Hippocampal formation (tissue), 2 donors: ENCODE measurements around the gene RBMS2.
"Not testable (repeated sequence)": the region's sequence is repeated elsewhere in the genome, so short reads cannot be mapped to it uniquely, and the experiment has no call there.

ENCODE experiments used
- DNase-seq, 2 donors: peaks; one replicate each; lab custom pipeline; 2025; lab: John Stamatoyannopoulos, UW

RBMS2 gene, protein sequence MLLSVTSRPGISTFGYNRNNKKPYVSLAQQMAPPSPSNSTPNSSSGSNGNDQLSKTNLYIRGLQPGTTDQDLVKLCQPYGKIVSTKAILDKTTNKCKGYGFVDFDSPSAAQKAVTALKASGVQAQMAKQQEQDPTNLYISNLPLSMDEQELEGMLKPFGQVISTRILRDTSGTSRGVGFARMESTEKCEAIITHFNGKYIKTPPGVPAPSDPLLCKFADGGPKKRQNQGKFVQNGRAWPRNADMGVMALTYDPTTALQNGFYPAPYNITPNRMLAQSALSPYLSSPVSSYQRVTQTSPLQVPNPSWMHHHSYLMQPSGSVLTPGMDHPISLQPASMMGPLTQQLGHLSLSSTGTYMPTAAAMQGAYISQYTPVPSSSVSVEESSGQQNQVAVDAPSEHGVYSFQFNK

DNA sequence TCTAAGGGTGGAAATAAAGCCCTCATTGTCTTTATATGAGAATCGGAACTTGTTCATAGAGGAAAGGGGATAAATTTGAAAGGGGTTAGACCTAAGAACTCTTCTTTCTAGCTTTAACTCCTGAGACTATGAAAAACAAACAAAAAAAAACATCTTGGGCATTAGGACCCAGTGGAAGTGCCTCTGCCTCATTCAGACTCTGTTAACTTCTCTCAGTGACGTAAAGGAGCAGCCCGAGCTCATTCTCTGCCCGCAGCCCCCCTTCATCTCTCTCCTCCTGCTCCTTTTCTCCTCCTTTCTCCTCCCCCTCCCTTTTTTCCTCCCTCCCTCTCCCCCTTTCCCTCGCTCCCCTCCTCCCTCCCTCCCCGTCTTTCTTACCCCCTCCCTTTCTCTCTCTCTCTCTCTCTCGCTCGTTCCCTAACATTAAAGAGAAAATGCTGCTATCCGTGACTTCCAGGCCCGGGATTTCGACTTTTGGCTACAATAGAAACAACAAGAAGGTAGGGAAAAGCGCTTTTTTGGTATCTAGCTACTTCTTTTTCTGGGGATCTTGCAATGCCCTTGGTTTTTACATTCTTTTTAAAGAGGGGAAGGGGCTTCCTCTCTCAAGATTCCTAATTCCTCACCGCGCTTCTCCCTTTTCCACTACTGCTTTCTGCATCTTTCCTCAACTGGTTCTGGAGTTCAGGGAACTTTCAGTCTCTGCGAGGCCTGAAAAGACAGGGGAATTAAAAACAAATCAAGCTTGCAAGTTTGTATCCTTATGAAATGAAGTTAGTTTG, at the start of gene RBMS2:
Gene RBMS2, plus strand, starts transcription at position 231 of the 782 bp plus-strand sequence. Its CDS starts 204 bp downstream, at position 435.
- DNase-seq: peak; percentile 49 to 84

DNA sequence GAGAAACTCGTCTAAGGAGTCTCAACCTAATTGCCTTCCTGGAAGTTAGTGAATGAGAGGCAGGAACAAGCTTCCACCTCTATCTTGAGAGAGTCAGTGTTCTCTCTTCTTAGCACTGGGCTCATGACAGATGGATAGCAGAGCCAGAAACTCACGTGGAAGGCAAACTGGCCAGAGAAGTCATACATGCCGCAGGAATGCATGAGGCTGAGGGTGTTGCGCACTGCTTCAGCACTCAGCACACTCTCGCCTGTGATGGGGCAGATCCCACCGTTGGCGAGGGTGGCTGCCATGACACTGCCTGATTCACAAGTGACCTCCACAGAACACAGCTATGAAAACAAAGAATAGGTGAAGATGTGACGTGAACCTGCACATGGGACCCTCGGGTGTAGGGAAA, 47.2 kb upstream of the RBMS2 start:
- DNase-seq: no peak

DNA sequence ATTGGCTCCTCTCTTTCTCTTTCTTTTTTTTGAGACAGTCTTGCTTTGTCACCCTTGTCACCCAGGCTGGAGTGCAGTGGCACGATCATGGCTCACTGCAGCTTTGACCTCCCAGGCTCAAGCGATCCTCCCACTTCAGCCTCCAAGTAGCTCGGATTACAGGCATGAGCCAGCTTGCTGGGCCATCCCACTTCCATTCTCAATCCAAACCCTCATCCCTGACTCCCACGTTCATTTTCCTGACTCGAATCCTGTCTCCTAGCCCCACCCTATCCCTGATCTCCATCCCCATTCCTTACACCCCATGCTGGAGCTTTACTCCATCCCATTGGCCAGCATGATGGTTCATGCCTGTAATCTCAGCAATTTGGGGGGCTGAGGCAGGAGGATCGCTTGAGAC, 45.5 kb upstream of the RBMS2 start:
- DNase-seq: no peak

DNA sequence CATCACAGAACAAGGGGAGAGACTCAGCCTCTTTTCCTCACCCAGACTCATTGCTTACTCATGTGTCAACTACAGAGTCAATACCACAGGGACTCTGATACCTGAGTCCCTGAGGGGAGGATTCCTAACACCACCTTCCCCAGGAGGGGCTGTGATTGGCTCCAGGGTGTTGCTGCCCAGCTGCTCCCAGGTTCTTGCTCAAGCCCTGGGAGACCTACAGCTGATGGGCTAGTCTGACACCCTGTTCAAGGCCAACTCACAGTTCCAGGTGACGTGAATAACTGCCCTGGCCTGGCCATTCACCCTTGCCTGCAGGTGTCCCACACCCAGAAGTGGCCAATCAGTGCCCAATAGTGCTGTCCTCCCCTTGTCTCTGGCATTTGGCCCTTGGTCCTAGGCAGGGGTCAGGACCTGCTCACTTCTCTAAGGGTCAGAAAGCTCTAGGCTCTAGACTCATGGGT, 44.6 kb upstream of the RBMS2 start:
- no peak for DNase-seq

DNA sequence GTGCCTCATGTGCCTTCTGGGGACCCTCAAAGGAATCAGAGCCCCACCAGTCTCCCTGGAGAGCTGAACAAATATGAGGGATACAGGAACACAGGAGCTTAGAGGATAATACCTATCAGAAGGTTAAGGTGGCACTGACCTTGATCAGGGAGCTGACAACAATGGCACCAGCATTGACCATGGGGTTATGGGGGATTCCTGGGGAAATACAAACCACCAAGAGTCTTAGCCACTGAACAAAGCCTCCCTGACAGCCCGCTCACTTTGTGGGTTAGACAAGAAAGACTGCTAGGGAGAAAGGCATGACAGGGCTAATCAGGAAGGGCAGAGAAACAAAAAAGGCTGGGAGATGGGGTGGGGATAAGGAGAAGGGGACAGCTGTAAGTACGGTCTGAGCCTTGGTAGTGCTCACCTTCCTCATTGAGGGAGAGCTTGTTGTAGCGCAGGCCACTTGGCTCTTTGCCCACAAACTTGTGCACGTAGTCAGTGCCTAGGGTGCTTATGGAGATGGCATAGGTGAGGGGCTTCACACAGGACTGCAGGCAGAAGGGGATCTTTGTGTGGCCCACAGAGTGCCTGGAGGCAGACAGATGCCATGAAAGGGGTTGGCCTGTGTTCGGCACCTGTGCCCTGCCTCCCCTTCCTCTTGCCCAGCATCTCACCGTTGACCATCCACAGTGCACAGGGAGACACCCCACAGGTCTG, 43.9 kb upstream of the RBMS2 start:
- no peak for DNase-seq

DNA sequence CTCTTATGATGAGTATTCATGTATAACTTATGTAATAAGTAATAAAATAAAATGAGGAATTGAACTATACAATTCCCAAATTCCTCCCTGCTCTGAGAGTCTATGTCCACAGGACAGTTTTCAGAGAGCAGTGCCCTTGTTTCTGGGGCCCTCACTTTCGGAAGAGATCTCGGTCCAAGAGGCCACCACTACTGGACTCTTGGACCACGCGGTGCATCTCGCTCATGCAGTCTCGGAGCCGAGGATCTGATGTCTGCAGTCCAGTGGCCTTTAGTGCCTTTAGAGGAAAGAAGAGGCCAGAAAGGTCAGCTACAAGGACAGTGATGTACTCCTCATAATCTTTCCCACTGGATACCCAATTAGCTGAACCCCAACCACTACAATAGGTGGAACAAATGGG, 42.0 kb upstream of the RBMS2 start:
- no peak for DNase-seq

DNA sequence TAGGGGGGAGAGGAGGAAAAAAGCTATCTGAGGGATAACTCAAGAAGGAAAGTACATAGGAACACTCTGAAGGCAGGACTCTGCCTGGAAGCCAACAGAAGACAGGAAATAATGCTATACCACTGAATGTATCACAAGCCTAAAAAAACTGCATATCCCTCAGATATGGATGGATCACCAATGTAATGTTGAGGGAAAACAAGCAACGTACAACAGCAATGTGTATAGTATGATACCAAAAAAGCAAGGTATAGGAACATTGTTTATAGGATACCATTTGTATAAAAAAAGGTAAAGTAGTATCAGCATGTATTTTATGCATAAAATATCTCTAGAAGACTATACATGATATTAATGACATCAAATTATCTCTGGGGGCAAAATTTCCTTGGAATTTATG, 37.1 kb upstream of the RBMS2 start:
- DNase-seq: no peak

DNA sequence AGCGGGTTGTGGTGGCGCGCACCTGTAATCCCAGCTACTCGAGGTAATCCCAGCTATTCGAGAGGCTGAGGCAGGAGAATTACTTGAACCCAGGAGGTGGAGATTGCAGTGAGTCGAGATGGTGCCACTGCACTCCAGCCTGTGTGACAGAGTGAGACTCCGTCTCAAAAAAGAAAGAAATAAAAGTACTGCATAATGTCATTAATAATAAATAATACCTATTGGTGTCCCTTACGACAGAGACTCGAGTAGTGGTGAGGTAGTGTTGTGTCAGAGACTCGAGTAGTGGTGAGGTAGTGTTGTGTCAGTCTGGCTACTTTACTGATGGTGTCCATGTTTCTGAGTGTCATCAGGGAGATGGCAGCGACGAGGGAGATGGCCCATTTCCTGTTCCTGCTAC, 34.9 kb upstream of the RBMS2 start:
- no peak for DNase-seq

DNA sequence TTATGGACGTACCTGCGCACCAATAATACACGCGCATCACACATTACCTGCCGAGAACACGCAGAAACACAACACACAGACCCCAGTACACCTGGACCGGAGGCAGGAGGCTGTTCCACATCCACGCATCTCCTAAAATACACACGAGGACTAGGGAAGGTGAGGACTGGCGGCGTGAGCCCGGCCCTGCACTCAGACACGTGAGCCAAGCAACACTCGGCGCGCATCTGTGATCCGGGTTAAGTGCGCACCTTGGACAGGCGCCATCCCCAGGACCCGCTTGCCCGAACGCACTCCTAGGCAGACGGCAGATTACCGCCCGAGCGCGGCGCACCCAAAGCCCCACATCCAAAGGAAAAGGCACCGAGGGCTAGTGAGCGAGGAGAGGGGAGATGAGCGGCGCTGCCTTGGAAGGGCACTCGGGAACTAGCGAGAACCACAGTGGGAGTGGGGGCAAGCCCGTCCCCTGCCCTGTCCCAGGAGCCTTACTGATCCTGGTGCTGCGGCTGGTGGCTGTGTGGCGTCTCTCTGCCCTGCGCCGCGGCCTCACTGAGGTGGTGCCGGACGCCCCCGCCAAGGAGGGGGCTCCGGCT, 34.1 kb upstream of the RBMS2 start:
- no peak for DNase-seq

DNA sequence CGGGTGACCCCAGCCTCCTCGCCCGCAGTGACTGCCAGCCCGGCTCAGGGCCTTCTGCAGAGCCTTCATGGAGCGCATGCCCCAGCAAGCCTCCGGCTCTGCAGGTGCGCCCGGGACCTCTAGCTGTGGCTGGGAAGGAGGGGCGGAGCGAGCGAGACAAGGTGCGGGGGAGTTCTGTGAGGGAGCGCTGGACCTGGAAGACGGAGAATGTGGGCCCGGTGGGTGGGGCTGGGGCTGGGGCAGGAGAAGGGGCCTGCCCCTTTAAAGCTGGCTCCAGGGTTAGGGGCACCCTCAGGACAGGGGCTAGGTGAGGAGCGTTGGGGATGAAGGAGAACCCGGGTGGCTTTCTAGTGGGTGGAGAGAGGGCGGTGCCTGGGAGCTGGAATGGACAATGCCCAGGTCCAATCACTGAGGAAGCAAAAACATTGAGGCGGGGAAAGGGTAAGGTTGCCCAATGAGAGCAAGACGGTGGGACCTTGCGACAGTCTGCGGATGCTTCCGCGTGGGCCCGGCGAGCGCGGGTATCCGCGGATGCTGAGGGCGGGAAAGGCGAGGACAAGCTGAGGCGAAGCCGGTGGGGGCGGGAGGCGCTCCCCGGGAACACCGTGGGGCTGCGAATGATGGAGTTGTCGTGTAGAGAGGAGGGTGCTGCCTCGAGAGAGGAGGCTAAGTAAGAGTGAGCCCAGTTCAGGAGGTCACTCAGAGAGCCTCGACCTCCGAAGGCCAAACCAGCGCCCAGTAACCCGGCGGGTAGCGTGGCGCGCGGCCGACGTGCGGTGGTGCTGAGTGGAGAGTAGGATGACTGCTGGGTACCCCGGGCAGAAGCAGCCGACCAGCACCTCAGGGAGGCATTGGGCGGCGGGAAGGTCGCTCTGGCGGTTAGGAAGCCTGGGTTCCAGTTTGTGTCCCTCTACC, 33.3 kb upstream of the RBMS2 start, which contains the start of gene GLS2:
Gene GLS2, minus strand, starts transcription at position 121 of the 915 bp plus-strand sequence. Its CDS starts 43 bp downstream, at position 78.
- peak; percentile 48 to 80 for DNase-seq

DNA sequence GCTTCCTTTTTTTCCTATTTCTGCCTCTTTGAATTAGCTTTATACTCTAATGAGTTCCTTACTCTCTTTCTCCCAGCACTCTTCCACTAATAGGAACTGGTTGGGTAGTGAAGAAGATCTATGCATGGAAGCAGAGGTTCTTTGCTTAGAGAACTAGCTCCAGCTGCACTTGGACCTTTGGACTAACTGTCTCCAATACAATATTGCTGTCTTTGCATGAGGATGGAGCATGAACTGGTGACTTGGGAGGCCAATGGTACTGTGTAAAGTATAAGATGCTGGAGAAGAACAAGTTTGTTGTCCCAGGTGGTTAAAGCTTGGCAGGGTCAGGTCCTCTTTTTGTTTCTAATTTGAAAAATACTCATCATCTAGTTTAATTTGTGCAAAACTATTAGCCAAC, 31.3 kb upstream of the RBMS2 start:
- DNase-seq: no peak

DNA sequence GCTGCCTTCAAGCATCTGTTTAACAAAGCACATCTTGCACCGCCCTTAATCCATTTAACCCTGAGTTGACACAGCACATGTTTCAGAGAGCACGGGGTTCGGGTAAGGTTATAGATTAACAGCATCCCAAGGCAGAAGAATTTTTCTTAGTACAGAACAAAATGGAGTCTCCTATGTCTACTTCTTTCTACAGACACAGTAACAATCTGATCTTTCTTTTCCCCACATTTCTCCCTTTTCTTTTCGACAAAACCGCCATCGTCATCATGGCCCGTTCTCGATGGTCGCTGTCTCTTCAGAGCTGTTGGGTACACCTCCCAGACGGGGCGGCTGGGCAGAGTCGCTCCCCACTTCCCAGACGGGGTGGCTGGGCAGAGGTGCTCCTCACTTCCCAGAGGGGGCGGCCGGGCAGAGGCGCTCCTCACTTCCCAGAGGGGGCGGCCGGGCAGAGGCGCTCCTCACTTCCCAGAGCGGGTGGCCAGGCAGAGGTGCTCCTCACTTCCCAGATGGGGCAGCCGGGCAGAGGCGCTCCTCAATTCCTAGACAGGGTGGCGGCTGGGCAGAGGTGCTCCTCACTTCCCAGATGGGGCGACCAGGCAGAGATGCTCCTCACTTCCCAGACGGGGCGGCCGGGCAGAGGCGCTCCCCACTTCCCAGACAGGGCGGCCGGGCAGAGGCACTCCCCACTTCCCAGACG, 28.1 kb upstream of the RBMS2 start:
- DNase-seq: not testable (repeated sequence)

DNA sequence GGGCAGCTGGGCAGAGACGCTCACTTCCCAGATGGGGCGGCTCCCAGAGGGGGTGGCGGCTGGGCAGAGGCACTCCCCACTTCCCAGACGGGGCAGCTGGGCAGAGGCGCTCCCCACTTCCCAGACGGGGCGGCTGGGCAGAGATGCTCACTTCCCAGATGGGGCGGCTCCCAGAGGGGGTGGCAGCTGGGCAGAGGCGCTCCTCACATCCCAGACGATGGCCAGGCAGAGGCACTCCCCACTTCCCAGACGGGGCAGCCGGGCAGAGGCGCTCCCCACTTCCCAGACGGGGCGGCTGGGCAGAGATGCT, 27.6 kb upstream of the RBMS2 start:
- not testable (repeated sequence) for DNase-seq

DNA sequence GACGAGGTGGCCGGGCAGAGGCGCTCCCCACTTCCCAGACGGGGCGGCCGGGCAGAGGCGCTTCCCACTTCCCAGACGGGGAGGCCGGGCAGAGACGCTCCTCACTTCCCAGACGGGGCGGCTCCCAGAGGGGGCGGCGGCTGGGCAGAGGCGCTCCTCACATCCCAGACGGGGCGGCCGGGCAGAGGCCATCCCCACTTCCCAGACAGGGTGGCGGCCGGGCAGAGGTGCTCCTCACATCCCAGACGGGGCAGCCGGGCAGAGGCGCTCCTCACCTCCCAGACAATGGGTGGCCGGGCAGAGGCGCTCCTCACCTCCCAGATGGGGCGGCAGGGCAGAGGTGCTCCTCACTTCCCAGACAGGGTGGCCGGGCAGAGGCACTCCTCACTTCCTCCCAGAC, 27.1 kb upstream of the RBMS2 start:
- not testable (repeated sequence) for DNase-seq

DNA sequence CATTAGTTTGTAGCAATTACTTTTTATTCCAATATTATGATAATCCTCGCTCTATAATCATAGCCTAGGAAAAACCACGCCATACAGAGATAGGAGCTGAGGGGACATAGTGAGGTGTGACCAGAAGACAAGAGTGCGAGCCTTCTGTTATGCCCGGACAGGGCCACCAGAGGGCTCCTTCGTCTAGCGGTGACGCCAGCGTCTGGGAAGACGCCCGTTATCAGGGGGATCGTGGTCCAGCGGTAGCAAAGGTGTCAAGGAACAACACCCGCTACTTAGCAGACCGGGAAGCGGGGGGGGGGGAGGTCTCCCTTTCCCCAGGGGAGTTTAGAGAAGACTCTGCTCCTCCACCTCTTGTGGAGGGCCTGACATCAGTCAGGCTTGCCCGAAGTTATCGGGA, 24.9 kb upstream of the RBMS2 start:
- DNase-seq: peak in 1 of 2 donors; percentile 38

DNA sequence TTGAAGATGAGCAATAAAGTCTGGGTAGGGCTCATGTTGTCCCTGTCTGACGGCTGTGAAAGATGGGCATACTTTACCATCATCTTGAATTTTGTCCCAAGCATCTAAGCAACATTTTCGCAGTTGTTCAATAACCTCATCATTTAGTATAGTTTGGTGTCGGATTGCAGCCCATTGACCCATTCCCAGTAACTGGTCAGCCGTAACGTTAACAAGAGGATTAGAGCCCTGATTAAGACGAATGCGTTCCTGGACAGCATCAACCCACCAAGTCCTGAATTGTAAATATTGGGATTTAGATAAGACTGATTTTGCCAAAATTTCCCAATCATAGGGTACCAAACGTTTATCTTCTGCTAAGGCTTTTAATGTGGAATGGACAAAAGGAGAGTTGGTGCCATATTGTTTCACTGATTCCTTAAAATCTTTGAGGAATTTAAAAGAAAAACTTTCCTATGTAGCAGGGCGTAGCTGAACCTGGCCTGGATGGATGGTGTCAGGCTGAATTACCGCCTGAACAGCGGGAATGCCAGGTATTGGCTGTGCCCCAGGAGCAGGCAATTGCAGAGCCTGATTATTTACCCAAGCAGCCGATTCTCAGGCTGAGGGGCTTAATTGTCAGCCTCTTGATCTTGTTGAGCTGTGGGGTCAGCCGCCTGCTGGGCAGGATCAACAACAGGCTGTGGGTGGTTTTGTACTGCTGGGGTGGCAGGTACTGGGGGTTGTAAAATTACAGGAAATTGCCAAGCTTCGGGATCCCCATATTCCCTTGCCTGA, 23.3 kb upstream of the RBMS2 start:
- DNase-seq: not testable (repeated sequence)

DNA sequence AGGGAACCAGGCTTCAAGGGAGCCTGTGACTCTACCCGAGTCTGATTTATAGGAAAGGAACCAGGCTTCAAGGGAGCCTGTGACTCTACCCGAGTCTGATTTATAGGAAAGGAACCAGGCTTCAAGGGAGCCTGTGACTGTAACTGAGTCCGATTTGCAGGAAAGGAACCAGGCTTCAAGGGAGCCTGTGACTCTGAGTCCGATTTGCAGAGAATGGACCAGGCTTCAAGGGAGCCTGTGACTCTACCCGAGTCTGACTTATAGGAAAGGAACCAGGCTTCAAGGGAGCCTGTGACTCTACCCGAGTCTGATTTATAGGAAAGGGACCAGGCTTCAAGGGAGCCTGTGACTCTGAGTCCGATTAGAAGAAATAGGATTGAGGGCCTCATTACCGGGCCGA, 22.2 kb upstream of the RBMS2 start:
- not testable (repeated sequence) for DNase-seq

DNA sequence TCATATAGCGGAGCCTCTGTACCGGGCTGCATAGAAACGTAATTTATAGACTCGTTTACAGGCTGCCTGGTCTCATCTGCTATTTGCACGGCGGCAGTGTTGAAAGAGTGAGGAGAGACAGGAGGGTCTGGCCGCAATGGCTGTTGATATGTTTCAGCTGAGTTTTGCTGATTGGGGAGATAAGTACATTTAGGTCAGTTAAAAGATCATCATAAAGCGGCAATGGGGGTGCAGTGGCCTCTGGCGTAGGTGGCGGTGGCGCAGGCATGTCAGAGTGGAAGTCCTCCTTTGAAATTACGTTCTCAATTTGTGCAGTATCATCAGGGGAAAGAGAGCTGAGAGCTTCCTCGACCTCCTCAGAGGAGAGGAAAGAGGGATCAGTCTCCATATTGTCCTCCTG, 21.7 kb upstream of the RBMS2 start:
- DNase-seq: not testable (repeated sequence)

DNA sequence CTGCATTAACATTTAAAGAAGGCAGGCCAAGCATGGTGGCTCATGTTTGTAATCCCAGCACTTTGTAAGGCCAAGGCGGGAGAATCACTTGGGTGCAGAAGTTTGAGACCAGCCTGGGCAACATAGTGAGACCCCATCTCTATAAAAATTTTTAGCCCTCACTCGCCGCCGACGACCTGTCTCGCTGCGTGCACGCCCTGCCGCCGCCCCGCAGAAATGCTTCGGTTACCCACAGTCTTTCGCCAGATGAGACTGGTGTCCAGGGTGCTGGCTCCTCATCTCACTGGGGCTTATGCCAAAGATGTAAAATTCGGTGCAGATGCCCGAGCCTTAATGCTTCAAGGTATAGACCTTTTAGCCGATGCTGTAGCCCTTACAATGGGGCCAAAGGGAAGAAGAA, 10.8 kb upstream of the RBMS2 start:
- no peak for DNase-seq

DNA sequence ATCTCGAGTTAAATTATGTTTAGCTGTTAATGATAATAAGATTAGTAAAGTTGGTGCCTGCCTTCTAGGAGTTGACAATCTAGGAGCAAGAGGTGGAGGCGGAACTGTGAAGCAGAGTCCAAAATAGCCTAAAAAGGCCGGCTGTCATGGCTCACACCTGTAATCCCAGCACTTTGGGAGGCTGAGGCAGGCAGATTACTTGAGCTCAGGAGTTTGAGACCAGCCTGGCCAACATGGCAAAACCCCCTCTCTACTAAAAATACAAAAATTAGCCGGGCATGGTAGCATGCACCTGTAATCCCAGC, 7.7 kb upstream of the RBMS2 start:
- DNase-seq: not testable (repeated sequence)
